NOMO-1 (cell line): ENCODE results near the gene ING5.
"Not testable (repeated sequence)": the region's sequence is repeated elsewhere in the genome, so short reads cannot be mapped to it uniquely, and the experiment has no call there.

Experiments
- DNase-seq, 2 experiments: peaks; one replicate each; lab custom pipeline; 2025; ENCODE audit not compliant: unreplicated experiment in 2 of 2; lab: John Stamatoyannopoulos, UW

Gene ING5

GRCh38 chr2:241736111-241736510, 34.3 kb downstream of the ING5 start:
- no peak for DNase-seq

GRCh38 chr2:241738040-241738686, 36.3 kb downstream of the ING5 start:
- DNase-seq, result no peak

- no peak for DNase-seq
Observed at GRCh38 chr2:241739177-241739576, 37.3 kb downstream of the ING5 start.

- DNase-seq, result no peak
Observed at GRCh38 chr2:241739651-241740050, 37.8 kb downstream of the ING5 start.

GRCh38 chr2:241741016-241741415, 39.2 kb downstream of the ING5 start:
- DNase-seq, result no peak

- no peak for DNase-seq
Observed at GRCh38 chr2:241742320-241742939, 40.6 kb downstream of the ING5 start.

- DNase-seq, result not testable (repeated sequence)
Observed at GRCh38 chr2:241743008-241743407, 41.2 kb downstream of the ING5 start.

- DNase-seq, result no peak
Observed at GRCh38 chr2:241743620-241744019, 41.8 kb downstream of the ING5 start.

GRCh38 chr2:241744028-241744754, 42.4 kb downstream of the ING5 start:
- DNase-seq, result no peak

- no peak for DNase-seq
Observed at GRCh38 chr2:241745276-241745675, 43.4 kb downstream of the ING5 start.

- DNase-seq, result no peak
Observed at GRCh38 chr2:241746084-241746483, 44.2 kb downstream of the ING5 start.

GRCh38 chr2:241748468-241749256, 46.8 kb downstream of the ING5 start:
- no peak for DNase-seq

GRCh38 chr2:241750076-241750840, 48.4 kb downstream of the ING5 start:
- no peak for DNase-seq

GRCh38 chr2:241751152-241751551, 49.3 kb downstream of the ING5 start:
- DNase-seq, result no peak

- no peak for DNase-seq
Observed at GRCh38 chr2:241751776-241752175, 49.9 kb downstream of the ING5 start.

- DNase-seq, result no peak
Observed at GRCh38 chr2:241752253-241752652, 50.4 kb downstream of the ING5 start.

GRCh38 chr2:241752689-241753276, 50.9 kb downstream of the ING5 start:
- no peak for DNase-seq

- no peak for DNase-seq
Observed at GRCh38 chr2:241753493-241753892, 51.7 kb downstream of the ING5 start.

- no peak for DNase-seq
Observed at GRCh38 chr2:241754042-241754441, 52.2 kb downstream of the ING5 start.

GRCh38 chr2:241755166-241755565, 53.3 kb downstream of the ING5 start:
- no peak for DNase-seq
